ENCODE measurements around the gene PAIP2. TPM values are rescaled to one million over a fixed set of nuclear protein-coding genes. Genes with fewer than 3 reads are reported as not detected.
"Not testable (repeated sequence)": the region's sequence is repeated elsewhere in the genome, so short reads cannot be mapped to it uniquely, and the experiment has no call there.

Gene PAIP2
- total RNA-seq, 1 donor from 2014 or later: 88.2 TPM

DNA sequence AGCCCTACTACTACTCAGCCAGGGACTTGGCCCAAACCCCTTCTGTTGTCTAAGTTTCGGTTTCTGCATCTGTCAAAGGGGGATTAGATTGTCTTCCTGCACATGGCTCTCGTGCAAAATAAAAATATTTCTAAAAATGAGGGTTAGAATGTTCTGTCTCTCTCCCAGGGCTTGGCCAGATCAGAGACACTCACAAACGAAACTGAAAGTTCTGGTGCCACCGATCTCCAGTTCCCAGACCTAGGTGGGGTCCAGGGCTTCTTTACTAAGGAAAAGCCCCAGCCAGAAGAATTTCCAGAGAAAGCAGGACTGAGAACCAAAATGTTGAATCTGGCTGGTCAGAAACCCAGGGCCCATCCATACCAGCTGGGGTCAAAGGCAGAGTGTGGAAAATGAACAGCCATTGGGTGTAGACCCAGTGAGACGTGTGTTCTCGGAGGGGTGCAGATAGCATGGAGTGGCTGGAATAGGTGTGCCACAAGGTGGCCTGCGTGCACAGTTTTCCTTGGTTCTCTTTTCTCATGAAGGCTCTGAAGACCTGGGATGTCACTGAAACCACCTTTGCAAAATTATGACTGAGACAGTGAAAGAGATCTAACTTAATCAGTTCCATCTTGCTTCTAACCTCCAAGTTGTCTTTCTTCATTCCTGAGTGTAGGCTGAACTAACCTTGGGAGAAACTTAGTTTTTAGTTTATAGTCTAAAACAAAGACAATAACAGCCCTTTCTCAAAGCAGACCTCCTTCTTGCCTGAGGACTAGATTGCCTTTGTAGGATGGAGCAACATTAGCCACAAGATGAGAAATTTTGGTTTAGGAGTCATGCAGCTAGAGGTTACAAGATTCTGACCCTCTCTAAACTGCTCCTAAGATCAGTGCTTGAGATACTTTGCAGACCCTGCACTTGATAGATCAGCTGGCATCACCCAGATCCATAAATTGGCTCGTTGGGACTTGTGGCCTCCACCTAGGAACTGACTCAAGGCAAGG is 43.7 kb downstream of the PAIP2 start:
- Mint-ChIP-seq H3K9me3 (no peaks in the 10 kb centered on the region), H3K4me1 (peaks cover 21% of the 10 kb centered on the region), H3K27me3 (ENCODE audit: low read depth) (peaks cover 5% of the 10 kb centered on the region), H3K4me3 (no peak overlapping the region), H3K27ac (no peak overlapping the region), H3K36me3 (no peaks in the 10 kb centered on the region)
- TF ChIP-seq, protein P1, sequence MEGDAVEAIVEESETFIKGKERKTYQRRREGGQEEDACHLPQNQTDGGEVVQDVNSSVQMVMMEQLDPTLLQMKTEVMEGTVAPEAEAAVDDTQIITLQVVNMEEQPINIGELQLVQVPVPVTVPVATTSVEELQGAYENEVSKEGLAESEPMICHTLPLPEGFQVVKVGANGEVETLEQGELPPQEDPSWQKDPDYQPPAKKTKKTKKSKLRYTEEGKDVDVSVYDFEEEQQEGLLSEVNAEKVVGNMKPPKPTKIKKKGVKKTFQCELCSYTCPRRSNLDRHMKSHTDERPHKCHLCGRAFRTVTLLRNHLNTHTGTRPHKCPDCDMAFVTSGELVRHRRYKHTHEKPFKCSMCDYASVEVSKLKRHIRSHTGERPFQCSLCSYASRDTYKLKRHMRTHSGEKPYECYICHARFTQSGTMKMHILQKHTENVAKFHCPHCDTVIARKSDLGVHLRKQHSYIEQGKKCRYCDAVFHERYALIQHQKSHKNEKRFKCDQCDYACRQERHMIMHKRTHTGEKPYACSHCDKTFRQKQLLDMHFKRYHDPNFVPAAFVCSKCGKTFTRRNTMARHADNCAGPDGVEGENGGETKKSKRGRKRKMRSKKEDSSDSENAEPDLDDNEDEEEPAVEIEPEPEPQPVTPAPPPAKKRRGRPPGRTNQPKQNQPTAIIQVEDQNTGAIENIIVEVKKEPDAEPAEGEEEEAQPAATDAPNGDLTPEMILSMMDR (IDR thresholded peaks at IDR 0.05; ENCODE audit: unreplicated experiment): no peak
- no peak for DNase-seq (ENCODE audit: low spot score in 2 of 2, unreplicated experiment in 2 of 2)

GRCh38 chr5:139386050-139386438 is 44.4 kb downstream of the PAIP2 start:
- Mint-ChIP-seq H3K4me1 (peaks cover 21% of the 10 kb centered on the region), H3K27ac (no peak overlapping the region), H3K9me3 (no peaks in the 10 kb centered on the region), H3K36me3 (no peaks in the 10 kb centered on the region), H3K27me3 (ENCODE audit: low read depth) (peaks cover 12% of the 10 kb centered on the region), H3K4me3 (no peak overlapping the region)
- DNase-seq (ENCODE audit: low spot score in 2 of 2, unreplicated experiment in 2 of 2): no peak
- TF ChIP-seq, protein P1 (IDR thresholded peaks at IDR 0.05; ENCODE audit: unreplicated experiment): no peak

DNA sequence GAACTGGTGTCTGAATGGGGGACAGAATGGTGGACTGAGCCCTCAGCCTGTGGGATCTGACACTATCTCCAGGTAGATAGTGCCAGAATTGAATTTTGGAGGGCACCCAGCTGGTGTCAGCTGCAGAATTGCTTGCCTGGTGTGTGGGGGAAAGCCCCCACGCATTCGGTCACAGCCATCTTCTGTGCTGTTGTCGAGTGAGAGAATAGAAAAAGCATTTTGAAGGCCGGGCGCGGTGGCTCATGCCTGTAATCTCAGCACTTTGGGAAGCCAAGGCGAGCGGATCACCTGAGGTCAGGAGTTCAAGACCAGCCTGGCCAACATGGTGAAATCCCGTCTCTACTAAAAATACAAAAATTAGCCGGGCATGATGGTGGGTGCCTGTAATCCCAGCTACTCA is 45.3 kb downstream of the PAIP2 start:
- Mint-ChIP-seq H3K27me3 (ENCODE audit: low read depth) (peaks cover 21% of the 10 kb centered on the region), H3K4me1 (peaks cover 22% of the 10 kb centered on the region)
- H3K36me3 Mint-ChIP-seq; H3K4me3 Mint-ChIP-seq; DNase-seq (ENCODE audit: low spot score in 2 of 2, unreplicated experiment in 2 of 2); H3K9me3 Mint-ChIP-seq; H3K27ac Mint-ChIP-seq: not testable (repeated sequence)

- no peak for DNase-seq (ENCODE audit: low spot score in 2 of 2, unreplicated experiment in 2 of 2)
- H3K36me3 Mint-ChIP-seq: no peaks in the 10 kb centered on the region
Measured at GRCh38 chr5:139387611-139388197, 46.0 kb downstream of the PAIP2 start.

DNA sequence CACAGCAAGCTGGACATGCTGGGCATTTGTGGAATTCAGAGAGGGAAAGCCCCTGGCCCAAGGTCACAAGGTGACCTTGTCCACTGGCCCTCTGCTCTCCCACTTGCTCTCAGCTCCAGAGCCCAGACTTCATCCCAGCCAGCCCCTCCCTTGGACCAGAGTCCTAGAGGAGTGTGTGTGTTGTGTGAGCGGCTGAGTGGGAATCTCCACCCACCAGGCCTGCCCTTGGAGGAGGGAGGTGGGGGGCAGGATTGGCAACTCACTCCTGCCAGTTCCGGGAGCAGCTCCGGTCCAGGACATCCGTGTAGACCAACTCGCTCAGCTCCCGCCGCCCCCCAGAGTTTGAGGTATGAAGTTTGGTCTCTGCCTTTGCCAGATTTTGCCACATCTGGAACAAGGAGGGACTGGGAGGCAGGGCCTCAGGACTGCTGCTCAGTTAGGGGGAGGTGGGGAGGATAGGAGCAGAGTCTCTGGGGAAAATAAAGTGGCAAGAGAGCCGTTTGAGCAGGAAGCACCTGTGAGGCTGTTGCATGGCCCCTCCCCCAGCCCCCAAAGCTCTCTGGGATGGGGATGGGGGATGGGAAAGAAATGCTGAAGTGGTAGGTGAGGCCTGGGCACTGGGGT is 46.7 kb downstream of the PAIP2 start:
- TF ChIP-seq, protein P1 (IDR thresholded peaks at IDR 0.05; ENCODE audit: unreplicated experiment): no peak
- Mint-ChIP-seq H3K4me1 (peaks cover 23% of the 10 kb centered on the region), H3K36me3 (no peaks in the 10 kb centered on the region), H3K9me3 (no peaks in the 10 kb centered on the region), H3K27ac (no peak overlapping the region), H3K4me3 (no peak overlapping the region), H3K27me3 (ENCODE audit: low read depth) (peaks cover 30% of the 10 kb centered on the region)
- no peak for DNase-seq (ENCODE audit: low spot score in 2 of 2, unreplicated experiment in 2 of 2)

More at GRCh38 chr5:139387611-139388197, 46.0 kb downstream of the PAIP2 start:
- H3K4me1 Mint-ChIP-seq: peaks cover 20% of the 10 kb centered on the region
- no peak overlapping the region for H3K27ac Mint-ChIP-seq
- no peak overlapping the region for H3K4me3 Mint-ChIP-seq
- peaks cover 24% of the 10 kb centered on the region for H3K27me3 Mint-ChIP-seq (ENCODE audit: low read depth)
- no peaks in the 10 kb centered on the region for H3K9me3 Mint-ChIP-seq
- TF ChIP-seq, protein P1 (IDR thresholded peaks at IDR 0.05; ENCODE audit: unreplicated experiment): no peak
